ENCODE results near the gene DENND5A.

DNA sequence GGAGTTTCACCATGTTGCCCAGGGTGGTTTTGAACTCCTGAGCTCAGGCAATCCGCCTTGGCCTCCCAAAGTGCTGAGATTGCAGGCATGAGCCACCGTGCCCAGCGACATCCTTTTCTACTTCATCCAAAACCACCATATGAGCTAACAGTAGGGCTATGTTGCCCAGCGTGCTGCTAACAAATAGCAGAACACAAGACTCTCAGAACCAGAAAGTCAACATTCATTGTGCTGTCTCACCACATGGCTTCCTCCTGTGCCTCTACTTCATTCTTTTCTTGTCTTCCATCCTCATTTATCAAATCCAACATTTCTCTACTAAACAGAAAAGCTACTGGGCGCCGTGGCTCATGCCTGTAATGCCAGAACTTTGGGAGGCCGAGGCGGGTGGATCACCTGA lies 12.0 kb upstream of the DENND5A start:
- TF ChIP-seq HDGF (IDR thresholded peaks at IDR 0.05; ENCODE audit: borderline replicate concordance) (no peak), FOXM1 (IDR thresholded peaks at IDR 0.05; ENCODE audit: borderline replicate concordance) (no peak), FOXK2 (IDR thresholded peaks at IDR 0.05) (no peak), ELF4 (IDR thresholded peaks at IDR 0.05) (no peak), NFRKB (IDR thresholded peaks at IDR 0.05) (no peak), LEF1 (IDR thresholded peaks at IDR 0.05; ENCODE audit: borderline replicate concordance) (no peak), SP1 (IDR thresholded peaks at IDR 0.05) (no peak)

Data from HEK293T (cell line).